Sciatic nerve (tissue), 2 donors: ENCODE measurements around the gene VHLL. TPM values are rescaled to one million over a fixed set of nuclear protein-coding genes. Genes with fewer than 3 reads are reported as not detected.
"Not testable (repeated sequence)": the region's sequence is repeated elsewhere in the genome, so short reads cannot be mapped to it uniquely, and the experiment has no call there.

Experiments
- ATAC-seq: fragments of 200-7000 bp; cut with Tn5 transposase; one replicate; pipeline ENCODE4 v1.9.1; 2020; ENCODE audit warnings: mild to moderate bottlenecking, moderate library complexity
- DNase-seq: peaks from one replicate; pipeline ENCODE4 v3.0.0-alpha.2; 2020; ENCODE audit warnings: low spot score
- intact Hi-C: fragments of 100-400 bp; cut with DNase I; formaldehyde crosslinking; loops from one replicate; pipeline ENCODE4 v1.14.2; 2022
- total RNA-seq: library from RNA; stranded (reverse); fragmentation: NEBNext Ultra II Directional; extraction: Animal tissue kit (Norgen Biotek cat#: 25700); gene quantifications from one replicate; pipeline ENCODE4 v1.2.1, GENCODE V29; 2021
- donor health status: DM: no; HTN: no; CAD: no.
- donor health status: DM: no; HTN: no; CAD: no.

The VHLL gene
- total RNA-seq, result not detected

DNA sequence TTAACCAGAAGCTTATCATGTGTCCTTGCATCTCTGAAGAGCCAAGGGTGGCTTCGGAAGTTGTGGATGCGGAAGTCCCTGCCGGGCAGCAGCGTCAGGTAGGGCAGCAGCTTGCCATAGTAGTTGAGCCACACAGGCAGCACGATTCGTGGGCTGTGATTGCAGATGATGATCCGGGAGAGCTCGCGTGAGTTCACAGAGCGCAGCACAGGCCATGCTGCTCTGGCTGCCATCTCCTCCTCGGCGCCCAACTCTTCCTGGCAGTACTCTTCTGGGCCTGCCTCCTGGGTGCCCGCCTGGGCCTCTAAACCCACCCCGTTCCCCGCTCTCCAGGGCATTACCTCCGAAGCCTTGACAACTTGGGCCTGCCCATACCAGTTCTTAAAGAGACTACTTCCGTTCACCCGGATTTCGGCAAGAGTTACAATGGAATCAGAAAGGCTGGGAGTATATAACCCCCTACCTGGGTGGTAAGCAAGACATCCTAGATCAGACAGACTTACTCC is at the start of gene VHLL:
Gene VHLL (minus strand): TSS at position 456 of the 506 bp plus-strand sequence. CDS start 118 bp downstream, at position 338.
- intact Hi-C loops, result no loop called here

DNA sequence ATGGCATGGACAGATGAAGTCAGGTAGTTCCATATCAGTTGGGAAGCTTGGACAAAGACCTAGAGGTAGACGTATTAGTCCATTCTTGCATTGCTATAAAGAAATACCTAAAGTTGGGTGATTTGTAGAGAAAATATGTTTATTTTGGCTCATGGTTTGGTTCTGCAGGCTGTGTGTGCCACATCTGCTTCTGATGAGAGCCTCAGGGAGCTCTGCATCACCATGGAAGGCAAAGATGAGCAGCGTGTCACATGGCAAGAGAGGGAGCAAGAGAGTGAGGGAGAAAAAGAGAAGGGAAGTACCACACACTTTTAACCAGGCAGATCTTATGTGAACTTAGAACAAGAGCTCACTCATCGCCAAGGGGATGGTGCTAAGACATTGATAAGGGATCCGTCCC is 48.2 kb upstream of the VHLL start:
- ATAC-seq, result no peak
- DNase-seq, result no peak
- intact Hi-C loops, result no loop called here

More for the DNA sequence above, at the start of gene VHLL:
- ATAC-seq (no peak), DNase-seq (peak; percentile 48)

- DNase-seq (no peak), ATAC-seq (no peak)
- intact Hi-C loops, result no loop called here
Observed at GRCh38 chr1:156346636-156347035, 47.5 kb upstream of the VHLL start.

DNA sequence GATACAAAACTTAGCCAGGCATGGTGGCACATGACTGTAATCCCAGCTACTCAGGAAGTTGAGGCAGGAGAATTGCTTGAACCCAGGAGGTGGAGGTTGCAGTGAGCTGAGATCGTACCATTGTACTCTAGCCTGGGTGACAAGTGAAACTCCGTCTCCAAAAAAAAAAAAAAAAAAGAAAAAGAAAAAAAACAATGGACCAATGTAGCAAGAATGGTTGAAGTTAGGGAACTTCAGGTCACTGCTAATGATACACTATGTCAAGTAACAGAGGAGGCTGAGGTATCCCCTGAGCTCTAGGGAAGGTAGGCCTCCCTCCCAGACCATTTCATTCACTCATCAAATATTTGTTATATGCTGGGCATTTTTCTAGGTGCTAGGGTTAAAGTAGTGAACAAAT is 46.9 kb upstream of the VHLL start:
- ATAC-seq, intact Hi-C loops, DNase-seq: not testable (repeated sequence)

DNA sequence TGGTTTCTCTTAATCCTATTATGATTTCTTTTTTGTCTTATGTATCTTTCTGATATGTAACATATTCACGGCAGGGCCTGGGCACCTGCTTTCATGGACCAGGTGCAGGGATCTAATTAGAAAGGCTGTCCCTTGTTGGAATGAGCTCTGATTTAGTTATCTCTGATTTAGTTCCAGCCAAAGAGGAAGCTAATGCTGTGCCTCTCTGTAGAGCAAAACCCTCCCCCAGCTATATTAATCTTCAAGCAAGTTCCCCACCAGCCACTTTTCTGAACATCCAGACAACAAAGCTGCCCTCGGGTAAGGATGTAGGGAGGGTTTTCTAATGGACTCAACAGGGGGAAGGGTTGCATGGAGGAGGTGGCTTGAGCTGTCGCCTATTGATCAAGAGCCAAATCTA is 45.3 kb upstream of the VHLL start:
- ATAC-seq (no peak), DNase-seq (no peak)
- intact Hi-C loops, result no loop called here

DNA sequence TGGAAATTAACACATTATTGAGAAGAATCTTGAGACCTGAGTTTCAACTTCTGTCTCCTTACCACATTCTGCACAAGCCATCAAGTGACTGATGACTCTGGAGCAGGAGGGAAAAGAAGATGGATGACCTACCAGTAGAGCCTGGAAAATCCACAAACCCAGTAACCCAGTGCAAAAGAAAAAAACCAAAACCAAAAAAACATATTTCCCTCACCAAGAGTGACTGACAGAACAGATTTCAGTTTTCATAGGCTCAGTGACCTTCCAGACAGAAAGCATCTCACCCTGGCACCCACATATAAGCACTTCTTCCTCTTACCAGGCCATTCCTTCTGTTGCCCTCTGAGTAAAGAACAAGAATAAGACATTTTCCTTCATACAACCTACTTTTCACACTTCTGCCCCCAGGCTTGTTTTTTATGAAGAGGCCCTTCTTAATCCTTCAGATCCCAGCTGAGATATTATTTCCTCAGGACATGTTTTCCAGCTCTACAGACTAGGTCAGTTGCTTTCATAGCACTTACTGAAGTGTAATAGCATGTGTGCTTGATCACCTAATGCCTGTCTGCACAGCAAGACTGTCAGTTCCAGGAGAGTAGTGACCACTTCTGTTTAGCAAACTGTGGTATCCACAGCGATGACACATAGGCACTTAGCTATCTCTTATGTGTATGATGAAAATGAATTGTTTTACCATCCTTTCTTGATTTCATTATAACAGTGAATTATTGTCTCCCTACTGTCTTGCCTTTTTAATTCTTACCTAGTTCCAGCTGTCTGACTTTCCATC is 43.3 kb upstream of the VHLL start:
- ATAC-seq, result no peak
- DNase-seq, result no peak
- intact Hi-C loops, result no loop called here

- ATAC-seq (peak; percentile 99), DNase-seq (peak; percentile 100)
- intact Hi-C loops, result no loop called here
Observed at GRCh38 chr1:156338180-156338976, 39.3 kb upstream of the VHLL start, which contains the start of the genes CCT3 and TSACC. Gene CCT3, minus strand, starts transcription at chr1:156338292. Its CDS starts 108 bp downstream, at chr1:156338184. Gene TSACC, plus strand, starts transcription at chr1:156338526. Its CDS starts 1,232 bp downstream, at chr1:156339758.

DNA sequence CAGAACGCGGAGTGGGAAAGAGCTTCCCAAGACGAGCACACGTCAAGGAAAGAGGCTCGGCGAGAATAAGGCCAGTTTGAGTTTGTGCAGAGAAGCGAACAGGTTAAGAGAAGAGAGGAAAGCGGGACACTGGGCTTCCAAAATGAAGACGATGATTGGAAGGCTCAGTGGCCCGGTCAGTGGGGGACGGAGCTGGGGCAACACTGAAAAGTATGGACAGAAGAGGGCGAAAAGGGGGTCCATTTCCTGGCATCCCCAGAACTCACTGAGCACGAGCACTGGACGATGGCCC is 38.7 kb upstream of the VHLL start:
- DNase-seq (no peak), ATAC-seq (peak; percentile 32)
- intact Hi-C loops, result no loop called here

DNA sequence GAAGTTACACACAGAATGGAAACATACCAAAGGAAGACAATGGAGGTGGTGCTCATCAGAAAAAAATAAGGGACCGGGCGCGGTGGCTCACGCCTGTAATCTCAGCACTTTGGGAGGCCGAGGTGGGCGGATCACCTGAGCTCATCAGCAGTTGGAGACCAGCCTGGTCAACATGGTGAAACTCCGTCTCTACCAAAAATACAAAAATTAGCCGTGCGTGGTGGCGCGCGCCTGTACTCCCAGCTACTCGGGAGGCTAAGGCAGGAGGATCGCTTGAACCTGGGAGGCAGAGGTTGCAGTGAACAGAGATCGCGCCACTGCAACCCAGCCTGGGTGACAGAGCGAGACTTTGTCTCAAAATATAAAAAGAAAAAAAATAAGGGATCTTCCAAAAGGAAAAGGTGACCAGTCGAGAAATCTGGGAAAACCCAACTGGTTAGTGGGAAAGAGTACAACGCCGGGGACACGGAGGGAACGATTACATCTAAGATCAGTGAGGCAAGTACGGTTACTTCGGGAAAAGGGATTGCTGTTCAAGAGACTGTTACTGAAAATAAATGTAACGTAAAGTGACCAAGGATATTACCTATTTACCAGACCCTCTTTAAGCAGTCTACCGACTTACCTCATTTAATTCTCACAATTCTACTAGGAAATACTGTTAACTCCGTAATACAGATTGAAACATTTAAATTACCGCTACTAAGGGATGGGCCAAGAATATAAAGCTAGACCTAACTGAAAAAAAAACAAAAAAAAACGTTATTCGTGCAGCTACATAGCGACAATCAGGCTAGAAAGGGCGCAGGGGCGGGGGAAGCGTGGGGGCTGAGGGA is 38.2 kb upstream of the VHLL start:
- DNase-seq (no peak), ATAC-seq (no peak)
- intact Hi-C loops, result no loop called here

DNA sequence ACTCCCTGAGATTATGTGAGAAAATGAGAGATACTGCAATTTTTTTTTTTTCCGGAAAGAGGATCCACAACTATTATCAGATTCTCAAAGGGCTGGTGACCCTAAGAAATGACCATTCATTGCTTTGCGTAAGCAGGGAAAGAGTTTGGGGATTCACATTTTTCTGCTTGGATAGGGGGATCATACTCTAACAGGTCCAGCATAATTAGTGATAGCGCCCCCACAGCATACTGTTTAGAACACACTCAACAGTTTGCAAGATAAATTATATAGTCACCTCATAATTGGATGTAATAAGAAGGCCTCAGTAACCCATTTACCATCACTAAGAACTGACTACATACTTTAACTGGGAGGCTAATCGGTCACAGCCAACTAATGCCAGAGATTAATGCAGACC is 37.1 kb upstream of the VHLL start:
- intact Hi-C loops, result no loop called here

DNA sequence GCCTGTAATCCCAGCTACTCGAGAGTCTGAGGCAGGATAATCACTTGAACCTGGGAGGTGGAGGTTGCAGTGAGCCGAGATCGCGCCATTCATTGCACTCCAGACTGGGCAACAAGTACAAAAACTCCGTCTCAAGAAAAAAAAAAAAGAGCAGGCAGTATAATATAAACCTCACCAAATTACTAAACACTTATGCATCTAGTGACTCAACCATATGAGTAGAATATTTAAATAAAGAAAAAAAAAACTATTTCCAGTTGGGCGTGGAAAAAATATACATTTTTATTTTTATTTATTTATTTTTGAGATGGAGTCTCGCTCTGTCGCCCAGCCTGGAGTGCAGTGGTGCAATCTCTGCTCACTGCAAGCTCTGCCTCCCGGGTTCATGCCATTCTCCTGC is 24.1 kb upstream of the VHLL start:
- intact Hi-C loops, ATAC-seq, DNase-seq: not testable (repeated sequence)

More for the DNA sequence above, 37.1 kb upstream of the VHLL start:
- DNase-seq, result no peak
- ATAC-seq, result no peak

DNA sequence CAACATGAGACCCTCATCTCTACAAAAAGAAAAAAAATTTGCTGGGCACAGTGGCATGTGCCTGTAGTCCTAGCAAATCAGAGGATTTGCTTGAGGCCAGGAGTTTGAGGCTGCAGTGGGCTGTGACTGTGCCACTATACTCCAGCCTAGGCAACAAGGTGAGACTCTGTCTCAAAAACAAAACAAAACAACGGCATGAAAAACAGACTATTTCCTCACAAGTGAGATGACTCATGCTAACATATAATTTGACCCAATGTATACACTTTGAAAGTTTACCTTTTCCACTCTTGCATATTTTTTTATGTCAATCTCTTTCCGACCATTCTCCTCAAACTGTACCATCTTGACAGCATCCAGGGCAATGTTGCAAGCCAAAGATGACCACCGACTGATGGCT is 21.5 kb upstream of the VHLL start:
- DNase-seq, result no peak
- intact Hi-C loops, result no loop called here
- no peak for ATAC-seq

GRCh38 chr1:156319664-156320063 is 20.6 kb upstream of the VHLL start:
- ATAC-seq, result no peak
- peak; percentile 27 for DNase-seq
- intact Hi-C loops, result no loop called here

DNA sequence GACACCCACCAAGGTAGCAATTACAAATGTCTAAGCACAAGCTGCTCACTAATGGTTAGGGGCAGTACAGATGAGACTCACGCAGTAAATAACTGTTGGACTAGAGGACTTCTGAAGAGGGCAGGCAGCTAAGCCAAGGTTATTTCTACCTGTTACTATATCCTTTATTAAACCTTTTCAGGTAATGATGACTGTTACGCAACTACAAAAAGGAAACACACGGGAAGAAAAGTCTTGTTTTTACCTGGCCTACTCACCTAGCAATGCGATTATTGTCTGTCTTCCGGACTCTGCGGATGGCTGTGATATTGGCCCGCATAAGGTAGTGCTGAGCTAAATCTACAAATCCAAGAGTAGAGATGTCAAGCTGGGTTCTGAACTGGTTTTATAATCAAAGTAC is 17.8 kb upstream of the VHLL start:
- intact Hi-C loops, result no loop called here
- DNase-seq, result no peak
- no peak for ATAC-seq

DNA sequence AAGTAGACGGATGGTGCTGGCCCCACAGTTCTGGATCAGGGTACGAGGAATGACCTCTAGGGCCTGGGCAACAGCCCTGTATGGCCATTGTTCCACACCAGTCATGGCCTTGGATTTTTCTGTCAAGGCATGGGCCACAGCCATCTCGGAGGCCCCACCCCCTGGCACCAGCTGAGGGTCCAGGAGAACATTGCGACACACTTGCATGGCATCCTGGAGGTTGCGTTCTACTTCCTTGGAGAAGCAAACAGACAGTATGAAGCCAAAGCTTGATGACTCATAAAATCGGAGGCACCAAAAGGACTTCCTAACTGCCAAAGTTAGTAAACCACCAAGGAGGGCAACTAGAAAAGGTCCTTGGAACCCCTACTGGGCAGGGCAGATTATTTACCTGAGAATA is 11.9 kb upstream of the VHLL start:
- intact Hi-C loops, result no loop called here
- ATAC-seq (no peak), DNase-seq (peak; percentile 54)

GRCh38 chr1:156308078-156308477 is 9.0 kb upstream of the VHLL start:
- DNase-seq (no peak), ATAC-seq (no peak)
- intact Hi-C loops, result no loop called here

- ATAC-seq, result no peak
- no peak for DNase-seq
- intact Hi-C loops, result no loop called here
Observed at GRCh38 chr1:156305215-156305614, 6.1 kb upstream of the VHLL start.

DNA sequence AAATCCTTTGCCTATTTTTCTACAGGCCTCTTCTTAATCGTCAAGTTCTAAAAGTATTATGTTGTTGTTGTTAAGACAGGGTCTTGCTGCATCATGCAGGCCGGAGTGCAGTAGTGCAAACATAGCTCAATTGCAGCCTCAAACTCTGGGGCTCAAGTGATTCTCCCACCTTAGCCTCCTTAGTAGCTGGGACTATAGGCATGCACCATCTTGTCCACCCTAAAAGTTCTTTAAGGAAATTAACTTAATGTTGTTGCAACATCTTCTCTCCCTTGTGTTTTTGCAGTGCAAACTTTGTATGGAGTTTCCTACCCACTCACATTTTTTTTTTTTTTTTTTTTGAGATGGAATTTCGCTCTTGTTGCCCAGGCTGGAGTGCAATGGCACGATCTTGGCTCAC is 4.1 kb upstream of the VHLL start:
- DNase-seq (no peak), ATAC-seq (no peak)
- intact Hi-C loops, result no loop called here

- intact Hi-C loops, result no loop called here
- DNase-seq, result peak; percentile 85
- ATAC-seq, result peak; percentile 63
Observed at GRCh38 chr1:156295391-156295947, 3.6 kb downstream of the VHLL start, which contains the start of gene GLMP. Gene GLMP, minus strand, starts transcription at chr1:156295679. Its CDS starts 34 bp downstream, at chr1:156295645.
